Peyer's patch (tissue), 4 donors: ENCODE measurements around the gene EIF2B4.

Experiments used
- CTCF ChIP-seq, 6 experiments: fragments of 450-650 bp in 4 of 6; fragments of 200-600 bp in 2 of 6; sonication (generic) in 1 of 6; IDR thresholded peaks; one replicate each; pipeline ENCODE4 v1.5.1; 2017 to 2019; ENCODE audit warnings: antibody characterized with exemption in 6 of 6, mild to moderate bottlenecking in 3 of 6, moderate library complexity in 1 of 6
- POLR2A ChIP-seq, 2 donors: fragments of 450-650 bp; IDR thresholded peaks; one replicate each; pipeline ENCODE4 v1.5.1; 2017; ENCODE audit warnings: antibody characterized with exemption in 2 of 2, mild to moderate bottlenecking in 2 of 2, moderate library complexity in 2 of 2

GRCh38 chr2:27347641-27348040 lies 22.5 kb downstream of the EIF2B4 start:
- TF ChIP-seq CTCF (IDR thresholded peaks at IDR 0.05): no peak
- no peak for TF ChIP-seq POLR2A (IDR thresholded peaks at IDR 0.05)
